WERI-Rb-1 (cell line): ENCODE measurements around the gene CRYAA.
"Not testable (repeated sequence)": the region's sequence is repeated elsewhere in the genome, so short reads cannot be mapped to it uniquely, and the experiment has no call there.

Experiments
- DNase-seq: peaks from one replicate; pipeline ENCODE4 v3.0.0-alpha.2; 2020
- H3K27ac ChIP-seq: fragments of 250-450 bp; sonication (Bioruptor Pico); 2 replicates; pipeline ENCODE4 v1.5.1; 2020; ENCODE audit warnings: mild to moderate bottlenecking, moderate library complexity
- H3K27me3 ChIP-seq: fragments of 250-450 bp; sonication (Bioruptor Pico); 2 replicates; pipeline ENCODE4 v1.5.1; 2021; ENCODE audit warnings: mild to moderate bottlenecking, low read depth, moderate library complexity; ENCODE audit not compliant: insufficient read depth, severe bottlenecking
- H3K36me3 ChIP-seq: fragments of 250-450 bp; sonication (Bioruptor Pico); 2 replicates; pipeline ENCODE4 v1.5.1; 2020; ENCODE audit warnings: mild to moderate bottlenecking, moderate library complexity
- H3K4me3 ChIP-seq: 2 replicates; pipeline ENCODE4 v1.5.1; 2011; ENCODE audit warnings: low read depth, mild to moderate bottlenecking, control low read depth, low read length
- H3K9me3 ChIP-seq: fragments of 250-450 bp; sonication (Bioruptor Pico); 2 replicates; pipeline ENCODE4 v1.5.1; 2021; ENCODE audit warnings: mild to moderate bottlenecking, moderate library complexity; ENCODE audit not compliant: severe bottlenecking

The CRYAA gene

GRCh38 chr21:43168708-43169107 is at the start of gene CRYAA:
CRYAA (plus strand) TSS chr21:43169008; CDS start chr21:43169100, 92 bp downstream.
- H3K9me3 ChIP-seq, H3K27ac ChIP-seq, H3K36me3 ChIP-seq, H3K27me3 ChIP-seq, H3K4me3 ChIP-seq, DNase-seq: not testable (repeated sequence)

GRCh38 chr21:43130094-43130493 is 38.7 kb upstream of the CRYAA start:
- not testable (repeated sequence) for H3K9me3 ChIP-seq, H3K27ac ChIP-seq, DNase-seq, H3K27me3 ChIP-seq, H3K36me3 ChIP-seq, H3K4me3 ChIP-seq

- not testable (repeated sequence) for H3K27ac ChIP-seq, H3K4me3 ChIP-seq, DNase-seq, H3K27me3 ChIP-seq, H3K9me3 ChIP-seq, H3K36me3 ChIP-seq
Observed at GRCh38 chr21:43134520-43134919, 34.3 kb upstream of the CRYAA start.

- not testable (repeated sequence) for H3K36me3 ChIP-seq, H3K27ac ChIP-seq, H3K9me3 ChIP-seq, DNase-seq, H3K4me3 ChIP-seq, H3K27me3 ChIP-seq
Observed at GRCh38 chr21:43138944-43139343, 29.9 kb upstream of the CRYAA start.

GRCh38 chr21:43141407-43141806 is 27.4 kb upstream of the CRYAA start:
- not testable (repeated sequence) for H3K27me3 ChIP-seq, H3K27ac ChIP-seq, DNase-seq, H3K9me3 ChIP-seq, H3K36me3 ChIP-seq, H3K4me3 ChIP-seq

DNA sequence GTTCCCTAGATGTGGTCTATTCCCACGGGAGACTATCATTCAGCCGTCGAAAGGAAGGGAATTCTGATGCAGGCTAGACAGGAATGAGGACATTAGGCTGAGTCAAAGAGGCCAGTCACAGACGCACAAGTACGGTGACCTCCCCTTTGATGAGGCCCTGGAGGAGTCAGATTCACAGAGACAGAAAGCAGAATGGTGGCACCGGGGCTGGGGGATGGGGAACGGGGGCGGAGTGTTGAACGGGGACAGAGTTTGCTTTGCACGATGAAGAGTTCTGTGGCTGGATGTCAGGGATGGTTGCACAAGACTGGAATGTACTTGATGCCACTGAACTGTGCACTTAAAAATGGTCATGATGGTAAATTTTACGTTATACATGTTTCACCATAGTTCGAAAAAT is 22.2 kb upstream of the CRYAA start:
- not testable (repeated sequence) for H3K36me3 ChIP-seq, H3K27me3 ChIP-seq, H3K4me3 ChIP-seq, H3K9me3 ChIP-seq, H3K27ac ChIP-seq, DNase-seq

- H3K36me3 ChIP-seq, result not testable (repeated sequence)
Observed at GRCh38 chr21:43147999-43148398, 20.8 kb upstream of the CRYAA start.

GRCh38 chr21:43149344-43149743 is 19.5 kb upstream of the CRYAA start:
- not testable (repeated sequence) for DNase-seq, H3K36me3 ChIP-seq, H3K4me3 ChIP-seq, H3K27ac ChIP-seq, H3K27me3 ChIP-seq, H3K9me3 ChIP-seq

More at GRCh38 chr21:43147999-43148398, 20.8 kb upstream of the CRYAA start:
- DNase-seq, H3K9me3 ChIP-seq, H3K27me3 ChIP-seq, H3K4me3 ChIP-seq, H3K27ac ChIP-seq: not testable (repeated sequence)

GRCh38 chr21:43153601-43154000 is 15.2 kb upstream of the CRYAA start:
- H3K4me3 ChIP-seq, H3K9me3 ChIP-seq, DNase-seq, H3K27ac ChIP-seq, H3K36me3 ChIP-seq, H3K27me3 ChIP-seq: not testable (repeated sequence)

- H3K4me3 ChIP-seq, DNase-seq, H3K9me3 ChIP-seq, H3K27me3 ChIP-seq, H3K27ac ChIP-seq, H3K36me3 ChIP-seq: not testable (repeated sequence)
Observed at GRCh38 chr21:43159279-43160175, 9.3 kb upstream of the CRYAA start.

DNA sequence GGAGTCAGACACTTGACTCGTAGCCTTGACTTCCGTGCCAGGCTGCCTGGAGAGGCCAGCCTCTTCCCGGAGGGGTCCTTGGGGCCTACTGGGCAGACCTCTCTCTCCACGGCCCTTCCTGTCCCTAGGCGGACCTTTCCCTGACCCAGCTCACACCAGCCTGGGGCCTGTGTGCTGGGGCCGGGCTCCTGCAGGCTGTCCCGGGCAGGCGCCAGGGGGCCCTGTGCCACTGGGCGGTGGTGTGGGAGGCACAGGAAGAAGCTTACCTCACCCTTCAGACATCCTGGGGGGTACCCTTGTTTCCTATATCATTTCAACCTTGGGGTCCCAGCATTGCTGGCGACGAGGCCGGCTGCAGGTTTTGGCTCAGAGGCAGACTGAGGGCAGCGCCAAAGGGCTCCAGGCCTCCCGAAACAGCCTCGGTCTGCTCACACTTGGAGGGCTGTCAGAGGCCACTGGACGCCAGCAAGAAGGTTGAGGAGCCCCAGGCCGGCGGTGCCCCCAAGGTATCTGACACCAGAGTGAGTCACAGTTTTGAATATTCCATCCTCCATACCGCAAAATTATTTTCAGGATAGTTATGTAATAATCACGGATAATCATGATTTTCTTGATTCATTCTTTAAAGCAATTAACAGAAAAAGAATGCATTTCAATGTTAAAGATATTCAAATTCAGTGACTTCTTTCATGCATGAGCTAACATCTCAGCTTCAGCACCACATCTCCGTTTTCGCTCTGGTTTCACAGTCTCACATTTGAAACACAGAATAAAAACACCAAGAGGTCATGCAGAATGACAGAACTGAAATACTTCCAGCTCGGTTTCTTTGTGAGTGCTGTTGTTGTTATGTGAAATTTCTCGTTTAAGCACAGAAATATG is 6.7 kb upstream of the CRYAA start:
- H3K9me3 ChIP-seq, DNase-seq, H3K36me3 ChIP-seq, H3K27me3 ChIP-seq, H3K27ac ChIP-seq, H3K4me3 ChIP-seq: not testable (repeated sequence)

DNA sequence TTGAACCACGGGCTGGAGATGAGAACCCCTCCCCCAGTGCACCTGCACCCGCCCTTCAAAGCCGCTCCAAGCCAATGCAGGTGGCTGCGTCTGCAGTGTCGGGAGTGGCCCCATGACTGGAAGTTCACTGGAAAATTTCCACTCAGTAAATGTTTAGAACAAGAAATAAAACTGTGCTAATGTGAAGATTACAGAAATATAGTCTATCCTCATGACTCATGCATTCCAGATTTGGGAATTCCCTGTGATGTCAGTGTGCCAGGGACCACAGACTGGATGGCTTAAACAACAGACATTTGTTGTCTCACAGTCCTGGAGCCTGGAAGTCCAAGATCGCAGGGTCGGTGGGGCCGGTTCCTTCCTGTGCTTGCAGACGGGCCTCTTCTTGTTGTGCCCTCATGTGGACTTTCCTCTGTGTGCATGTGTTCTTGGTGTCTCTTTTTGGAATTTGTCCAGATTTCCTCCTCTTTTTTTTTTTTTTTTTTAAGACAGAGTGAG is 6.1 kb upstream of the CRYAA start:
- not testable (repeated sequence) for DNase-seq, H3K27me3 ChIP-seq, H3K4me3 ChIP-seq, H3K27ac ChIP-seq, H3K9me3 ChIP-seq, H3K36me3 ChIP-seq

DNA sequence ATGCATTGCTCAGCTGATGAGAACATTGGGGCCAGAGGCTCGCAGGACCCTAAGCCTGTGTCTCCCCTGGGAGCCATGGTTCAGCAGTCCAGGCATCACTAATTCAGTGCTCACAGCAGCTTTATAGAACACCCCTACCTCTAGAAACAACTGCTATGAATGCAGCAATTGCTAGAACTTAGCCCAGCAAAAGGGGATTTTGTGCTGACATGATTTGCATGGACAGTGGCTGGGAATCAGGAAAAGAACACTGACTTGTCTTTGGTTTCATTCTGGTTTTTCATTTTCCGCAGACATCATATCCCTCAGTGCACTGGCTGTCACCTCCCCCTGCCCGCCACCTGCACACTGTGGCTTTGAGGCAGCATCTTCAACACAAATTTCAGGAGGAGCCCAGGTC is 4.0 kb upstream of the CRYAA start:
- H3K36me3 ChIP-seq, DNase-seq, H3K4me3 ChIP-seq, H3K27me3 ChIP-seq, H3K27ac ChIP-seq, H3K9me3 ChIP-seq: not testable (repeated sequence)

- H3K4me3 ChIP-seq, H3K9me3 ChIP-seq, H3K27me3 ChIP-seq, H3K27ac ChIP-seq, DNase-seq, H3K36me3 ChIP-seq: not testable (repeated sequence)
Observed at GRCh38 chr21:43165734-43166133, 3.1 kb upstream of the CRYAA start.
